ENCODE measurements around the gene SLIT3. TPM values are rescaled to one million over a fixed set of nuclear protein-coding genes. Genes with fewer than 3 reads are reported as not detected.

SLIT3 gene
- total RNA-seq, 1 donor from 2014 or later: 0.66 TPM

DNA sequence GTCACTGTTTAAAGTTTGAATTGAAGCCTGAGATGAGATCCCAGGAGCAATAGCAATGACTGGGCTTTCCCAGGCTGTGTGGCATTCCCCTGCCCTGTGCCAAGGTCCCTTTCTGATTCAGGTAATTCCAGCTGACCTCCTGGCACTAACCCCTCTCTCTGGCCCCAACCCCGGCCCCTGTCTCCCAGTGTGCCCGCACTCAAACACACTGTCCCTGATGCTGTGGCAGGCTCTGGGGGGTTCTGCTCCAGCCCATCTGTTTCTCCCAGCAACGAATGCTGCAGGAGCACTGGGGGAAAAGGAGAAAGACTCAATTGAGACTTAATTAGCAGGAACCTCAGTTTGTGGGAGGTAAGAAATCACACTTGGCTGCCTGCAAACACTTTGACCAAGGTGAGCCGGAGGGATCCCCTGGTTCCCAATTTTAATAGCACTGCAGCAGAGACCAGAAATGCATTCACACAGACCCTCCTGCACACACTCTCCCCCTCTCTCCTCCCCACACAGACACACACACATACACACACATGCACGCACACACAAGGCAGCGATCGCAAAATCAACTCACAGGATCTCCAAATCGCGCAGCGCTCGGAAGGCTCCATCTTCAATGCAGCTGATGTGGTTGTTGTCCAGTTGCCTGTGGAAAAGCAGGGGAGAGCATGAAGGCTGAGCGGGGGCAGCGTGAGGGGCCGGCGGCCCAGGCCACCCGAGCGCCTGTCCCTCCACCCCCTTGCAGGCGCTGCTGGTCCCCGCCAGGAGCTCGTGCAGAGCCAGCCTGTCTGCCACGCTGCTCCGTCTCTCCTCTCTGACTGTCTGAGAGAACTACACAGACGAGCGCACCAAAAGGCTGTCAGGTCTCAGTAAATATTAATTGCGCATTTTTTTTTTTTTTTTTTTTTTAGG is 456.7 kb downstream of the SLIT3 start:
- intact Hi-C loops (cut with micrococcal nuclease): no loop called here

DNA sequence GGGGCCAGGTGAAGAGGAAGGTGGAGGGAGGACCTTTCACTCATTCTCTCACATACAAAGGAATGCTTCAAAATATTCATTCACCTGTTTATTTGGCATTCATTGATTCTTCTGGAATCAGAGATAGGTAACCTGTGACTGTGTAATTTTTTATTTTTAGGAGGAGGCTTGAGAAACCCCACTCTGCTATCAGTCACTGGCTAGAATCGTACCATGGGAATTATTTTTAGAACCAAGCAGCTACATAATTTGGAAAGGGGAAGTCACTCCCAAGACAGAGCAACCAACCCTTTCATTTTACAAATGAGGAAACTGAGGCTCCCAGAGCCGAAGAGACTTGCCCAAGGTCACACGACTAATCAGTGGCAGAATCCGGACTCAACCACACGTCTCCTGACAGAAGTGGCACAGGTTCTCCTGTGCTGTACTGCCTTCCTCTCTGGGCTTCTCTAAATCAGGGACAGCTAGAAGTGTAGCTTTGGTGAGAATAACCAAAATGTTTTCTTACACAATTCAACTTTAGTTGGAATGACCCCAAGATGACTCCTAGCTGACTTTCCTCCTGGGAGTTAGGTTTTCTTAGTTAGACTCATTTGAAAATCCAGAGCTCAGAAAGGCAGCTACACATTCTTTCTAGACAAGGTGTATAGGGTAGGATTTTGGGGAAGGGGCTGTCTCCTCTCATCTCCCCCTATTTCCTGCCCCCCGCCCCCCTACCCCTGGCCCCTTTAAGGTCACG is 457.5 kb downstream of the SLIT3 start:
- intact Hi-C loops (cut with micrococcal nuclease): no loop called here

DNA sequence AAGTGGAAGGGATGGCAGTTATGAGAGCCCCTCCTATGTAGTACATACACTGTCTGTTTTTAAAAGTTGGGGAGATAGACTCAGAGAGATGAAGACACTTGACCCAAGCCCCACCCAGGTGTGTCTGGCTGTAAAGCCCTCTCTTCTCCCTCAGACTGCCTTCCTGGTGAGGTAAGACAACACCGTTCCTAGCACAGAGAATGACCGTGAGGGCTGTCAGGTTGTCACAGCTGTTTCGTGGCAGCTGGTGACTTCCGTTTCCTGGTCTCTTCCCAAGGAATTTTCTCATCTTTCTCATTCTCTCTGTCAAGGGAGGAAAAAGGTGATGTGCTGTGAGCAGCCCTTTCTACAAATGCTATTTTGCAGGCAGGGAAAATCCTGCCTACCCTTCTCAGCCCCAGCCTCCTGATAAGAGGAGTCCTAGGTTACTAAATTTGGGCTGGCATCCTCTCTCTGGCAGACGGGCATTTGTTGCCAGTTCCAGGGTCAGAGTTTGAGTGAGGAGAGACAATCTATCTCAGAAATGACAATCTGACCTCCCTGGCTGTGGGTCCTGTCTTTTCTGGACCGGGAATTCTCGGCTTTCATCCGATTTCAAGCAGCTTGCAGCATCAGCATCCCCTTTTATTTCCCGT is 458.3 kb downstream of the SLIT3 start:
- intact Hi-C loops (cut with micrococcal nuclease): no loop called here

DNA sequence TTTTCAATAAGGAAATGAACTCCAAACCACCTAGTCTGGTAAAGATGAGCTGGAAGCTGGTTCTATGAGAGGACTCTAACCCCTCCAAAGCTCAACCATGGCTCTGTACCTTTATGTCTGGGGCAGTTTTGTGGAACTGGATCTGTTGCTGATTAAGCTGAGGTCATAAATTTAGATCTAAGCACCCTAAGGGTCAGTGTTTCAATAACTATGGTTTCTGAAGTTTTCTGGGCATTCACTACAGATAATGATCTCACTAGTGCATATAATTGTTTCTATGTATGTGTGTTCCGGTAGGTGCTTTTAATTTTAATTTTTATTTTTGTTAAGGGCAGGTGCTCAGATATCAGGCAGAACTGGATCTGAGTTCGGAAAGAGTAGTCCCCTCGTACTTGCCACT is 463.1 kb downstream of the SLIT3 start:
- intact Hi-C loops (cut with micrococcal nuclease): loop anchor here (5.0 kb wide), 1 partner anchor 36 kb away; no protein-coding TSS in a partner anchor

DNA sequence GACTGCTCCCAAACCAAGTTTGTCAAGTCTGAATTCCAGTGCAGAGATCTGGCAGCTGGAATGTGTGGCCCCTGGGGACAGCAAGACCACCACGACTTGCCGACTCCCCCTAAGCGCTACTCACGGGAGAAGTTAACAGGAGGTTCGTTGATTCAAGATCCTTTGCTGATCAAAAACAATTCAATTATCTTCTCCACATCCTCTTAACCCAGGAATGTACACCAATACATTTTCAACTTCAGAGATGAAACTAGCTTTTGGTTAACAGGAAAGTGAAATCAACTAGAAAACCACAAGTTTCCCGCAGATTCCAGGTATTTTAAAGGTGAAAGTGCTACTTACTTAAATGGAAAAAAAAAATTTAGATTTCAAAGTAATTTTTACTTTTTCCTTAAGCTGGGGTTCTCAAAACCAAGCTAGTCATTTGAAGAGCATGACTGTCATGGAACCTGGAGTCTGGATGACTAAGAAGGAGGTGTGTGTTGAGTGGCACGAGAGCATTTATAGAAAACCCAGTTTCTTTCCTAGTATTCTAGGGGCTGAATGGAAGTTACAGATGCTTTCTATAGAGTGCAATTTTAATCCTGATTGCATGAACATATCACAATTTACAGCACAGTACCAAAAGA is 464.2 kb downstream of the SLIT3 start:
- intact Hi-C loops (cut with micrococcal nuclease): loop anchor here (1.0 to 5.0 kb wide), 2 partner anchors 16 to 34 kb away; no protein-coding TSS in a partner anchor

DNA sequence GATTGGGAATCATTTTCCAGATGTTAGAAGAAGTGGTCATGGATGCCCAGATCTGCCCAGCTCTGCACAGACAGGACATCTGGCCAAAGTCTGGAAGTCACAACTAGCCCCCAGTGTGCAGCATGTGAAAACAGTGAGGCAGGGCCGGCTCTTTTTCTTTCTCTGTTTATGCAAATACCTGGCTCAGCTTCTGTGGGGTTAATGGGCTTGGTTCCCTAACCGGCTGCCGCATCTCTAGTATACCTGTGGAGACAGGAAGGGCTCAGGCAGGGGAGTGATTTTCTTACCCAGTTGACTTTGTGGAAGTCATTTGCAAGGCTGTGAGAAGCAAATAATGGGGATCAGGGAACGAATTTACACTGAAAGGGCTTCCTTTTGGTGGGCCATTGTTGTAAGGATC is 467.0 kb downstream of the SLIT3 start:
- intact Hi-C loops (cut with micrococcal nuclease): no loop called here

DNA sequence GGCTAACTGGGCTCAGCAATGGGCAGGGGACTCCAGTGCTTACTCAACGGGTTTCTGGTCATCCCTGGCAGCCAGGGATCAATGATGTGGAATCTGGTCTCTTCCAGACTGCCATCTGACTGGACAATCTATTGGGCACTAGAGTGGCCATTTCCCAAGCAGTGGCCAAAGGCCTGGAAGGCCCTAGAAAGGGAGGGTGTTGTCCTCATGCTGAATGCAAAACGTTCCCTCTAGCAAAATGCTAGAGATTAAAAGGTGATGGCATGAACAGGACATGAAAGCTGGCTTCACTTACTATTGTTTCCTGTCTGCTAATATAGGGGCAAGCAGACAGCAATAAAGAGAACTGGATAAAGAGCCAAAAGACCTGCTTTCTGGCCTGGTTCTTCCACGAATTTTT is 467.6 kb downstream of the SLIT3 start:
- intact Hi-C loops (cut with micrococcal nuclease): no loop called here

DNA sequence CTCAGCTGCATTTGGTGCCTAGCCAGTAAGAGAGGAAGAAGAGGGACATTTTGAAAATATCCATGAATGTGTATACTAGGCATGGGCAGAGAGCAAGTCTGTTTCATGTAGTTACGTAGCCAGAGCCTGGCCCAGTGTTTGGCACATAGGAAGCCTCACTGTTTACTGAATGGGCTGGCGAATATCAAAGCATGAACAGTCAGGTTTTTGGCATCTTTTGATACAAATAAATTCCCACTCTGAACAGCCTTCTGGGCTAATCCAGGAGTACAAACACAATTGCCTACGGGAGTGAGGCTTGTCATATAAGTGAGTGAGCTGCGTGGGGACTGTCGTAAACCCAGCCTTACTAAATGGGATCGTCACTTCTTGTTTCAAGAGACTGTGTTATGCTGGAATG is 468.6 kb downstream of the SLIT3 start:
- intact Hi-C loops (cut with micrococcal nuclease): no loop called here

DNA sequence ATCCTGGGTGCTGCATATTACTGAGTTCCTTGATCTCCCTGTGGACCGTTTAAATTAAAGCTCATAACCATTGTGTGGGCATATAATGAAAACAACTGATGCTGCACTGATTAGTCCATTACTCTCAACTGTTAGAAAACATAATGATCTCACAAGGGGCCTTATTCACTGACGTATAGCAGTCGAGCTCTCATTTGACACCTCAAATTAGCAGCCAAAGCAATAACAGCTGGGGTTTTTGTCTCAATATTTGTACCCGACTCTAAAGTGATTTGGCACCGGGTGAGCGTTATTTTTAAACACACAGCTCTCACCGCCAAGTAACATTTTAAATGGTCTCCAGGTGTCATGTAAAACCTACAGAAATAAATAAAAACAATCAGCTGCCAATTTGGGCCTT is 469.6 kb downstream of the SLIT3 start:
- intact Hi-C loops (cut with micrococcal nuclease): no loop called here

DNA sequence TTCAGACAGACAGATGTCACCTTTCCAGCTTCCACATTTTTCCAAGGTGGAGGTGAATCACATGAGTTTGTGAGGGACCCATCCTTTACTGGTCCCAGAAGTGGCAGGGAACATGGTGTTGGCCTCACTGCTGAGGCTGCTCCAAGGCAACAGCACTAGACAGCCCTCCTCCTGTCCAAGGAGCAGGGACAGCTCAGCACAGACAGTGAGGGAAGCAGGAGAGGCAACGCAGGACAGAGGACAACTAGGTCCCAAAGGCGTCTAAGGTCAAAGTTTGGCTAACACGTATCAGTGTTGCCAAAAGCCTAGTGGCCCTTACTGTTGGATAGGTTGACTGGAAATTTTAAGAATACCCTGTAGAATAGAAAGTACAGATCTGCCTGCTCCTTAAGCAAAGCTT is 470.1 kb downstream of the SLIT3 start:
- intact Hi-C loops (cut with micrococcal nuclease): no loop called here

DNA sequence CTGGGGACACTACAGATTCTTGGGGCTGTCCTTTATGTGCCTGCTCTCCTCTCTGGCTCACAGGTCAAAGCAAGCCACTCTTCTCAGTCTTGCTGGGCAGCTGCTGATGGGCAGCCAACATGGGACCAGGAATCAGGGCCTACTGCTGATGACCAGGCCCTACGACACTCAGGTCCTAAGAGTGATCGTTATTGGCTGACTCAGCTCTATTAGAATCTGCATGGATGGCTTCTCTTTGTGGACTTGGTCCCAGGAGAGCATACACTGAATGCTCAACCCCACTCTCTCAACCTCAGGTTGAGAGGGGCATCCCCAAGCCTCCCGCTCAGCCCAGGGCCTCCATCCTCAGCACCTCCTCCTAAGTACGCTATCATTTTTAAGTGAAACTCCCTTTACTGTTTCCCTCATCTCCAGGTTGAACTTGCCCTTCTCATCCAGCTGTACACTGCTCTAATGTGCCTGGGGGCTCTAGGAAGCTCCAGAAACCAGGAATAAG is 471.0 kb downstream of the SLIT3 start:
- intact Hi-C loops (cut with micrococcal nuclease): no loop called here

DNA sequence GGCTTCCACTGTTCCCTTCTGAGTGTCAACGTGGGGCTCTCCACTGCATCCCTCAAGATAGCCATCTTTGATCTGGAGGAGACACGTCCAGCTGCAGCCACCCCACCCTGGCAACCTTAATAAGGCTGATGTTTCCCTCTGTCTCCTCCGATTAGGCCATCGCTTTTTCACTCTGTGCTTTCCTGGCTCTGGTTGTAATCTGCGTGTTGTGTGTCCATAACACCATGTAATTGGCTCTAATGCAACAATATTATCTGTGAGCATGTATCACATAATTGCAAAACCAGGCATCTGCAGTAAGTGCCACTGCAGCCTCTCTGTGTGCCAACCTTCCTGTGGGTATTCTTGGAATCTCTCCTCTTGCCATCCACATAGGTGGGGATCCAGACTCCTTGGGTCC is 471.9 kb downstream of the SLIT3 start:
- intact Hi-C loops (cut with micrococcal nuclease): no loop called here

DNA sequence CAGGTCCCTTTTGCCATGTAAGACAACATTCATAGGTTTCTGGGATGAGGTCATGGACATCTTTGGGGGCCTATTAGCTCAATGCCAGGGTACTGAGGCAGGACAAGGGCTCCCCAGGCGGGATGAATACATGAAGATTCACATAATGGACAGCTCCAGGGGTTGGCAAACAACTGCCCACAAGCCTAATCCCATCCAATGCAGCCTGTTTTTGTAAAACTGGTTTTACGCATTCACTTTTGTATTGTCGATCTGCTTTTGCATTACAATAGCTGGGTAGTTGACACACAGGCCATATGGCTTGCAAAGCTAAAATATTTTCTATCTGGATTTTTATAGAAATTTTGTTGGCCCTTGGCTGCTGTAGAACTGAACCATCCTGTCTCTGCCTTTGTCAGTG is 473.3 kb downstream of the SLIT3 start:
- intact Hi-C loops (cut with micrococcal nuclease): no loop called here

DNA sequence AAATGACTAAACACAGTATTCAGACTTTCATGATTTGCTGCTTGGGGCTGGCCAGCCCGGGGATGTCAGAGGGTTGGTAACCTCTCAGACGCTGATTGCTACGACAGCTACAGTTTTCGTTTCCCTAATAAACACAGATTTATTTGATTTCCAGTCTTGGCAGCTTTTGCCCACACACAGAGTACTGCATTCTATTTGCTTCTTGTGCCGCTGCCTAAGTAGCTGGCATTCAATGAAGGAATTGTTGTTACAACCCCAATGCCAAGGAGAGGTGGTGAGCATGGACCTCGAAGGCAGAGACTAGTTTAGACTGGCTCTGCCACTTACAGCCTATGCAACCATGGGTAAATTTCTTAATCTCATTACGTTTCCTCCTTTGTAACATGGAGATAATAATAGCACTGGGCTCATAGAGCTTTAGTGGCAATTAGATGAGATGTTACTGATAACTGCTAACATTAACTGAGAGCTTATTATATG is 474.7 kb downstream of the SLIT3 start:
- intact Hi-C loops (cut with micrococcal nuclease): no loop called here

DNA sequence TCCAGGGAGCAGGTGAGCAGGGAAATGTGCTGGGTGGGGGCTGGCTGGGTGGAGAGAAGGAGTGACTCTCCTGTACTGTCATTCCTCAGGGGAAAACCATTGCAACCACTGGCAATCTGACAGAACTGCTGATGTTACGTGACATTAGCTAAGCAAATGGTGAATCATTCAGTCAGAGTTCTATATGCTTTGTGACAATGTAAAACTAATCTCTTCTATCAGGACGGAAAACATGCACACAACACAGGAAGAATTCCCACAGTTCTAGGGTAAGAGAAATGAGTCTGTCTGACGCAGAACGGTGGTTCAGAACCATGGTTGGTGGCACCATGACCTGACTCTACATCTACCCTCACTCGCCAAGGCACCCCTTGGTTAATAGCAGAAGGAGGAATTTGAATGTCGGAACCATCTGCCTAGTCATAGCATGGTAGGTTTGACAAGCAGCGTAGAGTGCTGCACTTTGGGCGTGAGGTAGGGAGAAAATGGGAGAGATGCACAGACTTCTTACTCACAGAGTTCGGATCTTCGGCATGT is 478.1 kb downstream of the SLIT3 start:
- intact Hi-C loops (cut with micrococcal nuclease): no loop called here

DNA sequence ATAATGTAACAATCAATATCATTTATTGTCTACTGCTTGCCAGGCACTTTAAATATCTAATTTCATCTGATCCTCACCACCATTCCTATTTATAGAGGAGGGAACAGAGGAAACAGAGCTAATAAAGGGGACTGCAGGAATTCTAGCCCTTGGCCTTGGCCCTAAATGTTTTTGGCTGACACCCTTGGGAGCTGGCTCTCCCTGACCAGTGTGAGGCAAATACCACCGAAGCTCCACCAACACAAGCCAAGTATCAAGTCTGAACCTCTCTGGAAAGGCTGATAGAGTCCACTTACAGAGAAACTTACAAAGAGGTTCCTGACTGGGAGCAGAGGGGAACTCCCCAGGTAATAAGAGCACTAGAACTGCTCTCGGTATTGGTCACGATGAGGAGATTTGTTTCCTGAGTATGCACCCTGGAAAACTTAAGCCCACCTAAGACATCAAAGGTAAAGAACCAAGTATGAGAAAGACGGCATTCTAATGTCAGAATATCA is 478.6 kb downstream of the SLIT3 start:
- intact Hi-C loops (cut with micrococcal nuclease): no loop called here

DNA sequence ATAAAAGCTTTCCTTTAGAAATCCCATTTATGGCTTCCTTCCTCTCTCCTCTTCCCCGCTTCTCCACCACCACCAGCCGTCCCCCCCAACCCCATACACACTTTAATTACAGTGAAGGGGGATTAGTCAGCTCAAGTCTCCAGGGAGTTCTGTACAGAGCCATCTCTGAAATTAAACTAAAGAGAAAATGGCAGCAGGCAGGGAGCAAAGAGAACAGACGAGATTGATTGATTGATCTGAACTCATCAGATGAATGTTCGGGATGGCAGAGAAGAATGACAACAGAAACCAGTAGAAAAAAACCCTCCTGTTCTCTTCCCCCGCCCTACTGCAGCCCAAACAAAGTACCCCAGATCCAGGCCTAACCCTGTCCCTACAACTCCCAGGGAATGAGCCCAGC is 480.1 kb downstream of the SLIT3 start:
- intact Hi-C loops (cut with micrococcal nuclease): no loop called here

DNA sequence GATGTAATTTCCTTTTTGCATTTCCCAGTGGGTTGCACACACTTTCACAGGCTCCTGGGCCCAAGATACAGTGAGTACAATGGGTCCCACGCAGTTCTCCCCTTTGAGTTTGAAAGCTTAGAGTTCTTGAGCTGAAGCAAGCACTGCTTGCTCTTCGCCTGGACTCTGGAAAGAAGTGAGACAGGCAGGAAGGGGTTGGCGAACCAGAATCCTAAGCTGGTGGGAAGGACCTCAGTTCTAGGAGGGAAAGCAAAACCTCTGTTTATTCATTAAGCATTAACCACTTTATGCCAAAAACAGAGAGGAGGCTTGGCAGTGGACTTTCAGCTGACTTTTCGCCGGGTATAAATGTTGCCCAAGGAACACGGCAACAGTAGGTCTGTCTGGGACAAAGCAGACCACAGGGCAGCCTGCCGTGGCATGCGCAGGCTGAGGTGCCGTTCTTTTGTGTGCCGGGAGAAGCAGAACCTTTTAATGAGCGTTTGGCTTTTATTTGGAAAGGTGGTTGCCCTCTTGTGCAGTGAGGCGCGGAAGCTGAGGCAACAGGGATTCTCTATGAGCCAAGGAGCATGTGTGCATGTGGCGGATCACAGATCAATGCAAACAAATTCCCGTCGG is 481.8 kb downstream of the SLIT3 start:
- intact Hi-C loops (cut with micrococcal nuclease): no loop called here

DNA sequence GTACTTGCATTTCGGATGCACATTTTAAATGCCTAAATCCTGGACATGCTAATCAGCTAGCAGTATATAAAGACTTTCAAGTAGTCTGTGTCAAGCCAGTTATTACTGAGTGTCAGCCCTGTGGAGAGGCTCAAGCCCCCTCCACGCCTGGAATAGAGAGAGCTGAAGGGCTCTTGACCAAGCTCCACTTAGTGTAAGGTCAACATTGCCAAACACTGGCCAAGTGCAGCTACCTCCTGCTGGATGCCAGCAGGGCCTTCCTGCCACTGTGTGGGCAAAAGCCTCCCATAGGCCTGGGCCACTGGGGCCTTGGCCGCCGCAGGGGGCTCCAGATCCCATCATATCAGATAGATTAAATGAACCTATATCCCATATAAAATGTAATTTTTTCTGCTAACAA is 482.4 kb downstream of the SLIT3 start:
- intact Hi-C loops (cut with micrococcal nuclease): no loop called here

DNA sequence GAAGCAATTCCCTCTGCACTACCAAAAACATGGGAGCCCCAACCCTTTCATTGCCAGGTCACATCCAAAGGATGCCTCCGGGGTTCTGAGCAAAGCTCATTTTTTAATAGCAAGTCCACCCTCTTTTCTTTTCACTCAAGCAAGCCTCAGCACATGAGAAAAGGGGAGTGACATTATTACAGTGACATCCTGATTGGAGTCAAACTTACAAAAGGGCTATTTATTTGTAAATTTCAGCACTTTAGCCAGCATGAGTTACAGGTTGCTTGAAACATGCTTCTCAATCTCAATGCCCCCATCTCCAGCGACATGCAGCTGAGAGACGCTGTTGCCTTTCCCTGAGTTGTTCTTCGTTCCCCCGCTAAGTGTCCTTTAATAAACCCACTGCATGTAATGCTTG is 483.3 kb downstream of the SLIT3 start:
- intact Hi-C loops (cut with micrococcal nuclease): no loop called here

Measured in T-helper 2 cell treated with Interferon-gamma antibody and Interleukin-4, amounts not matched to agents 100 ng/mL and 5 ng/mL, for 36 hours (primary cell).